DMS114 treated with DMSO at 0.1 percent for 48 hours (cell line): Measurements from ENCODE around the gene RIPPLY3.
"Not testable (repeated sequence)": the region's sequence is repeated elsewhere in the genome, so short reads cannot be mapped to it uniquely, and the experiment has no call there.

Experiments used
- DNase-seq: peaks from one replicate; lab custom pipeline; 2025; ENCODE audit not compliant: unreplicated experiment; lab: John Stamatoyannopoulos, UW

Gene RIPPLY3

DNA sequence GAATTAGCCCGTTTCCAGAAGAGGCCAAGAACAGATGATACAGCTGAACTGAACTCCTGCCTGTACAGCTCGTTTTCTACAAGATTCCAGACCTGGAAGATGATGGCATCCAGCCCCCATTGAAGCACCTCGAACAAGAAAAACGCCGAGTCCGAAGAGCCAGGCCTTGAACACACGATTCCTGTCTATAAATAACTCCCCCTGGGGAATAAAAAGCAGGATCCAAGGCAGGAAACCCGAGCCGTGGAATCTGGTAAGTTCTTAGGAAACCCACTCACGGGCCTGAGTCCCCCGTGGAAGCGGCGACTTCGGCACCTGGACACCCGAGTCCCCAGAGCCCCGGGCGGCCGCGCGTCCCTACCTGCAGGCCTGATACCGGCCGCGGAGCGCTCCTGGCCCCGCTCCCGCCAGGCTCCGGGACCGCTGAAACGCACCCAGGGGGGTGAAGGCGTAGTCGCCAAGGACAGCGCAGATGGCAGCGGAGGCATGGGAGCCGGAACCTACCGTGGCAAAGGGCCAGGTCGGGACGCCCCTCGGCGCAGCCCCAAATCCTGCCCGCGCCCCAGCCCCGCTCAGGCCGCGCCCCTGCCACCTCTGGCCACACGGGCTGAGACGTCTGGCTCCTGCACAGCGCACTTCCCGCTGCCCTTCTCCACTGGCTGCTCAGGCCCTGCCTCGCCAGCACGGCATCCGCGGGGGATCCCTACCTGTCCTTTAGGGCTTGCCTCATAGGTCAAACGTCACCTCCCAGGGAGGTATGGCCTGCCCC is 26.0 kb upstream of the RIPPLY3 start:
- DNase-seq: no peak

DNA sequence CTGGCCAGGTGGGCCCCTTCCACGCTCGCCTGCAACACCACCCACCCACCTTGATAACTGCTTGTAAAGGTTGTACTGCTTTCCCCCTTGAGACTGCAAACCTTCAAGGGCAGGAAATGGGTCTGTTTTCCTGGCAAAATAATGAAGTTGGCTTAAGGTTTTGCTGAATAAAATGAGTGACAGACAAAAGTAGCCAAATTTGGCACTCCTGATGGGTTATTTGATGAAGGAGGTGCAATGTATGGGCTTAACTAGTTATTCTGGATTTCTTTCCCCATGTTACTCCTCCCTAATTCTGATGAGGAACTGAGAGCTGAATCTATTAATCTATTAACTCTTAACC is 25.5 kb upstream of the RIPPLY3 start:
- DNase-seq: no peak

- no peak for DNase-seq
Measured at GRCh38 chr21:36981977-36982700, 24.4 kb upstream of the RIPPLY3 start.

- no peak for DNase-seq
Measured at GRCh38 chr21:36985751-36986594, 20.5 kb upstream of the RIPPLY3 start.

DNA sequence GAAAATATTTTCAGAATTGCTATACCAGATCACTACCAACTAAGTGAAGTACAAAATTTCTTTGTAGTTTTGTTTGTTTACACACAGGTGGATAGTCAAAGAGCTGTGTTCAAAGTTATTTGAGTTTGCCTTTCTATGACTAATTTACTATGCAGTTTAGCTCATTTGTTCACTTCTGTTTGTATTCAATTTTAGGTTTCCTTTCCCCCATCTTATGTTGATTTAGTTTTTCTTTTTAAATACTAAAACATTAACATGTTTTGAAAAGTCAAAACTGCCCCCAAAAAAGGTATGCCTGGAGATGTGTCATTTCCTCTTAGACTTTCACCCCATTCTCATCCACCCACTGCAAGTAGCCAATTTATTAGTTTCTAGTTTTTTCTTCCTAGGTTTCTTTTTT is 18.7 kb upstream of the RIPPLY3 start:
- no peak for DNase-seq

DNA sequence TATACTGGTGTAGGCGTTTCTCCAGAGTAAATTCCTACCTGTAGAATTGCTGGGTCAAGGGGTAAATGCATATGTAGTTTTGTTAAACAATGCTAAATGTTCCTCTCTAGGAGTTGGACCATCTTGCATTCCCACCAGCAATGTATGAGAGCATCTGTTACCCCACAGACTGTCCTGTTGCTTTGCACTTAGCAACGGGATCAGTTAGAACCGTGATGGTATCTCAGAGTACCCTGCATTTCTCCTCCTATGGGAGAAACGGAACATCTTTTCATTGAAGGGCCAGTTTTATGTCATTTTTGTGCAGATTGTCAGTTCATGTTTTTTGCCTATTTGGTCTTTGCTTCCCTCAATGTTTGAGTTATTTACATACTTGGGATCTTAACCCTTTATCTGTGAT is 18.0 kb upstream of the RIPPLY3 start:
- DNase-seq: no peak

GRCh38 chr21:36989199-36989698 is 17.3 kb upstream of the RIPPLY3 start:
- not testable (repeated sequence) for DNase-seq

- peak; percentile 71 for DNase-seq
Measured at GRCh38 chr21:36989699-36990507, 16.6 kb upstream of the RIPPLY3 start.

DNA sequence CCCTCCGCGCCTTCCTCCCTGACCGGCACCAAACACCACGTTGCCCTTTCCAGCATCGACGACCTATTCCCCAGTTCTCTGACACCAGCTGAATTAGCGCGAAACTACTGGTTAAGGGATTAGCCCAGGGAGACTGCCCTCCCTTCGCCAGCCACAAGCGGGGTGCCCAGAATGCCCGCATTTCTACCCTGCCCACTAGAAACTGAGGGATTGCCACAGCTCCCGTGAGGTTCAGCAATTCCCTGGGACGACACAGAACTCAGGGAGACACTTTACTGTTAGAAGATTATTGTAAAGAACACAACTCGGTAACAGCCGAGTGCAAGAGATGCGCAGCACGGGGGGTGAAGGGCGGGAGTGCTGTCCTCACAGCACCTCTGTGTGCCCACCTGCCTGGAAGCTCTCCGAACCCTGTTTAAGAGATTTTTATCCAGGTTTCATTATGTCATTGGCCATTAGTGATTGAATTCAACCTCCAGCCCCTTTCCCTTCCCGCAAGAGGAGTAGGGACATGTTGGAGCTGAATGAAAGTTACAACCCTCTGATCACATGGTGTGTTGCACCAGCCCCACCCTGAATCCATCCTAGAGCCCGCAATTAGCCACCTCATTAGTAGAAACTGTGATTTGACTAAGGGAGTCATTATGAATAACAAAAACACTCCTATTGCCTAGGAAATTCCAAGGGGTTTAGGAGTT is 15.8 kb upstream of the RIPPLY3 start:
- DNase-seq: no peak

GRCh38 chr21:36992671-36993070 is 13.8 kb upstream of the RIPPLY3 start:
- DNase-seq: no peak

DNA sequence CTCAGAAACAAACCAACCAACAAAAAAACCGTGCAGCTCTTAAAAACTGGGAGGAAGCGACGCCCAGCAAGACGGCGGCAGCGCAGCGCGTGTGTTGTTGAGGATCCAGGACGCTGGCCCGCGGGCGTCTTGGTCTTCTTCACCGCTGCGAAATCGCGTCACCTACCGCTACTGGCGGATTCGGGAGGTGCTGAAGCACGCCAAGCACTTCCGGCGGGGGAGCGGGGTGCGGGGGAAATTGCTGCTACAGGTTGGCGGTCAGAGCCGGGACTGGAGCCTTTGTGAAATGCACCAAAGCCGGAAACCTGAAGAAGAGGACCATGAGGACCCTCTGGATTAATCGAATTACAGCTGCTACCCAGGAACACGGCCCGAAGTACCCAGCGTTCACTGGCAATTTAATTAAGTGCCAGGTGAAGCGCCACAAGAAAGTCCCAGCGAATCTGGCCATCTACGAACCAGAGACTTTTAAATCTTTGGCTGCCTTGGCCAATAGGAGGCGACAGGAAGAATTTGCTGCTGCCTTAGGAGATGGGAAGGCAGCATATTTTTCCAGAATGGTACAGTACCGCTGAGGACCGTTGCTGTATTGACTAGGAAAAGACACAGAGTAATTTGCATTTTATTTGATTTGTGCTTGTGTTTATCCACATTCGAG is 11.9 kb upstream of the RIPPLY3 start:
- peak; percentile 40 for DNase-seq

DNA sequence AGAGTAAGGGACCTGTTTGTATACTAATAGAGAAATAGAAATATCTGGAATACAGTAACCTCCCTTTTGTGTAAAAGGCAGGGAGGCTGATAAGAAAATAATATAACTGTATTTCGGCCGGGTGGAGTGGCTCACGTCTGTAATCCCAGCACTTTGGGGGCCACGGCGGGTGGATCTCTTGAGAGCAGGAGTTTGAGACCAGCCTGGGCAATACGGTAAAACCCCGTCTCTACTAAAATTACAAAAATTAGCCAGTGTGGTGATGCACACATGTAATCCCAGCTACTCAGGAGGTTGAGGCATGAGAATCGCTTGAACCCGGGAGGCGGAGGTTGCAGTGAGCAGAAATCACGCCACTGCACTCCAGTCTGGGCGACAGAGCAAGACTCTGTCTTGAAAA is 11.2 kb upstream of the RIPPLY3 start:
- not testable (repeated sequence) for DNase-seq

DNA sequence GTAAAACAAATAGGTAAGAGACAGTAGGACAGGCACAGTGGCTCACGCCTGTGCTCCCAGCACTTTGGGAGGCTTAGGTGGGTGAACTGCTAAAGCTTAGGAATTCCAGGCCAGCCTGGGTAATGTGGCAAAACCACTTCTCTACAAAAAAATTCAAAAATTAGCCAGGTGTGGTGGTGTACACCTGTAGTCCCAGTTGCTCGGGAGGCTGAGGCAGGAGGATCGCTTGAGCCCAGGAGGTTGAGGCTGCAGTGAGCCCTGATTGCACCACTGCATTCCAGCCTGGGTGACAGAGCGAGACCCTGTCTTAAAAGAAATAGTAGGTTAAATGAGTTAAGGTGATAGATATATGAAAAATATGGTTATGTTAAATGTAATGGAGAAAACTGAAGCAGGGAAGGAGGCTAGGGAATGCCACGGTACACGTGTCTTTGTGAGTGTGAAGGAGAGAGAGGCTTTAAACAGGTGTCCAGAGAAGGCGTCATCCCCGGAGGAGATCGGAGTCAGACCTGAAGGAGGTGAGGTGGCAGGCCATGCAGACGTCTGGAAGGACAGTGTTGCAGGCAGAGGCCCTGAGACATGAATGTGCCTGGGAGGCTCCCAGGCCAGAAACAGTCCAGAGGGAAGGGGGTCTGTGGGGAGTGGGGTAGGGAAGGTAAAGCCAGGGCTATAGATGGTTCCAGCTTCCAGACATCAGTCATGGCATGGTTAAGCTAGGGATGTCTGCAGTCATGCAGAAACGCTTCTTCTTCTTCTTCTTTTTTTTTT is 7.2 kb upstream of the RIPPLY3 start:
- DNase-seq: no peak

- DNase-seq: no peak
Measured at GRCh38 chr21:37000381-37000780, 6.1 kb upstream of the RIPPLY3 start.

- no peak for DNase-seq
Measured at GRCh38 chr21:37001441-37001840, 5.1 kb upstream of the RIPPLY3 start.

- DNase-seq: not testable (repeated sequence)
Measured at GRCh38 chr21:37002851-37003250, 3.7 kb upstream of the RIPPLY3 start.

GRCh38 chr21:37003917-37004316 is 2.6 kb upstream of the RIPPLY3 start:
- not testable (repeated sequence) for DNase-seq

GRCh38 chr21:37005548-37006485 is 685 bp upstream of the RIPPLY3 start:
- DNase-seq: no peak
